Natural killer cell (primary cell): ENCODE data around the gene FLRT1. TPM values are rescaled to one million over a fixed set of nuclear protein-coding genes. Genes with fewer than 3 reads are reported as not detected.

Source experiments
- ATAC-seq, 3 donors: fragments of 150-1000 bp in 2 of 3; fragments of 200-7000 bp in 1 of 3; cut with Tn5 transposase; 1 replicate in 1 of 3; 2 replicates in 2 of 3; pipeline ENCODE4 v1.10.0; 2021; ENCODE audit warnings: mild to moderate bottlenecking in 2 of 3, moderate library complexity in 2 of 3
- DNase-seq, 2 donors: peaks; one replicate each; pipeline versions ENCODE4 v3.0.0 to v3.0.0-alpha.2; 2013 to 2021; ENCODE audit warnings: mixed read lengths in 1 of 2
- H3K27ac ChIP-seq: one replicate; pipeline ENCODE4 v1.5.1; 2013; ENCODE audit warnings: mild to moderate bottlenecking, low read length
- H3K27me3 ChIP-seq: one replicate; pipeline ENCODE4 v1.6.1; 2013; ENCODE audit warnings: low read length; ENCODE audit not compliant: control insufficient read depth, insufficient read depth
- H3K36me3 ChIP-seq: one replicate; pipeline ENCODE4 v1.6.1; 2013; ENCODE audit warnings: low read length; ENCODE audit not compliant: control insufficient read depth, insufficient read depth
- H3K4me1 ChIP-seq: one replicate; pipeline ENCODE4 v1.6.1; 2013; ENCODE audit warnings: low read length; ENCODE audit not compliant: control insufficient read depth, insufficient read depth
- H3K4me3 ChIP-seq: one replicate; pipeline ENCODE4 v1.5.1; 2013; ENCODE audit warnings: low read length
- H3K9me3 ChIP-seq: one replicate; pipeline ENCODE4 v1.6.1; 2013; ENCODE audit warnings: low read length; ENCODE audit not compliant: control insufficient read depth, insufficient read depth
- H3K27ac Mint-ChIP-seq, 2 donors: one replicate each; pipeline ENCODE4 v1.8.0; 2022; ENCODE audit warnings: mild to moderate bottlenecking in 2 of 2, mixed read lengths in 2 of 2, moderate library complexity in 1 of 2
- H3K27me3 Mint-ChIP-seq, 2 donors: one replicate each; pipeline ENCODE4 v1.8.0; 2022; ENCODE audit warnings: low read depth in 2 of 2, mixed read lengths in 2 of 2
- H3K36me3 Mint-ChIP-seq: one replicate; pipeline ENCODE4 v1.8.0; 2022; ENCODE audit warnings: mixed read lengths
- H3K4me1 Mint-ChIP-seq, 2 donors: one replicate each; pipeline ENCODE4 v1.8.0; 2022; ENCODE audit warnings: mixed read lengths in 2 of 2
- H3K4me3 Mint-ChIP-seq: one replicate; pipeline ENCODE4 v1.8.0; 2022; ENCODE audit warnings: mild to moderate bottlenecking, moderate library complexity, mixed read lengths
- H3K9me3 Mint-ChIP-seq, 2 donors: one replicate each; pipeline ENCODE4 v1.8.0; 2022; ENCODE audit warnings: mixed read lengths in 2 of 2
- CTCF ChIP-seq: fragments of 200-600 bp; IDR thresholded peaks from one replicate; pipeline ENCODE4 v1.8.0; 2022; ENCODE audit warnings: antibody characterized with exemption
- WGBS: methylation state at CpG from one replicate; pipeline ENCODE4 v1.1.7; 2013; ENCODE audit warnings: missing lambda C conversion rate; ENCODE audit not compliant: insufficient coverage; 5-methylcytosine and 5-hydroxymethylcytosine counted together
- intact Hi-C: fragments of 100-400 bp; cut with micrococcal nuclease; formaldehyde crosslinking; loops from one replicate; pipeline ENCODE4 v1.14.2; 2022
- total RNA-seq, 4 donors: library from RNA; stranded (reverse); fragments of 120-200 nt in 1 of 4; gene quantifications; one replicate each; pipeline versions ENCODE4 v1.2.3 to v1.2.4, GENCODE V29; 2013 to 2022

FLRT1 gene
- total RNA-seq, 3 donors from 2014 or later (not counting 1 experiment from before 2014, with no cell fraction given), result not detected

- intact Hi-C loops, result no loop called here
- Mint-ChIP-seq H3K36me3 (no peaks in the 10 kb centered on the region), H3K4me3 (no peak overlapping the region), H3K4me1 (no peaks in the 10 kb centered on the region), H3K9me3 (no peaks in the 10 kb centered on the region), H3K27me3 (no peaks in the 10 kb centered on the region), H3K27ac (no peak overlapping the region)
- no peaks in the 10 kb centered on the region for H3K4me1 ChIP-seq
- 90% methylated on average over 19 of the region's 19 CpGs for WGBS
- no peaks in the 10 kb centered on the region for H3K27me3 ChIP-seq
- TF ChIP-seq CTCF, result no peak
- H3K27ac ChIP-seq, result no peak overlapping the region
- H3K36me3 ChIP-seq, result no peaks in the 10 kb centered on the region
- H3K4me3 ChIP-seq, result no peak overlapping the region
- DNase-seq, result no peak
- no peak for ATAC-seq
- H3K9me3 ChIP-seq, result no peaks in the 10 kb centered on the region
Measured at GRCh38 chr11:64051297-64051696, 15.6 kb downstream of the FLRT1 start.

DNA sequence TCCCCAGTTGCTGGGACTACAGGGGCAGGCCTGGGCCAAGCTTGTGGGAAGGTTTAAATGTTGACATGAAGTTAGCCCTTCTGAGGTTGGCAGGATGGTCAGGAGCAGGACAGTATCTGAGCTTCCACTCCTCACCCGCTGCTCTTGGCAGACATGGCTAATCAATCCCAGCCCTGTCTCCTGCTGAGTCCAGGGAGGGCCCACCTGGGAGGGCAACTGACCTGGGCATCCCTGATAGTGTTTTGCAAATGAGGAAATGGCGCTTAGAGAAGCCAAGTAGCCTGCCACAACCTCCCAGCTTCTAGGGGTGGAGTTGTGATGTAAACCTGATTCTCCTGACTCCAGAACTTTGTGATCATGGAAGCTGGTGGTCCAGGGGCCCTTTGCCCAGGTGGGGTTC, 16.7 kb downstream of the FLRT1 start:
- WGBS, result 100% methylated on average over 2 of the region's 2 CpGs

DNA sequence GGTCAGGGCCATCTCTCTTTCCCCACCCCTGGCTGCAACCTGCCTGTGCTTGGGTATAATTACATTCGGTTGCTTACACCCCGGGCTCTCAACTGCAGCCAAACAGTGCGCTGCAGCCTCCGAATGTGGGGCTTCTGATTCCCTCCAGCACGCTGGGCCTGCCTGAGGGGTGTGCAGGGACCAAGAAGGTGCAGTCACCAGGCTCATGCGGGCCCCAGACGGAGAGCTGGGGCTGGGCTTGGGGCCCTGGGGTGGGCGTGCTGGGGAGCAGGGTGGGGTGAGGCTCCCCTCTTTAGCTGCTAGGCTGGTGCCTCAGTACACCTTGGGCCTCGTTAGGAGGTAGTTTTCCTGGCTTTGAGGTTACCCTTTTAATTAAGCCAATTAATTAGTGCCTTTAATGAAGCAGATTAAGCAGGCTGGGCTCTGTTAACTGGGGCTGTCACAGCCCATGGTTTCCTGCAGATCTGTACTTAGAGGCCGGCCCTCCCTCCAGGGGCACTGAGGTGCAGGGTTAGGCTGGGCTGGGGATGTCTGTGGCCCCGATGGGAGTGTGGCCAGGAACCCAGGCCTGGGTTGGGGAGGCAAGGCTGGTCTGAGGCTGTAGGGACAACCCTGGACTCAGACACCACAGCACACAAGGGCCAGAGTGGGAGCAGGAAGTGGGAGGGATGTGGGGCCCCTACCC, 17.3 kb downstream of the FLRT1 start:
- Histone ChIP-seq H3K27ac (no peak overlapping the region), H3K36me3 (no peaks in the 10 kb centered on the region), H3K27me3 (no peaks in the 10 kb centered on the region), H3K4me3 (no peak overlapping the region), H3K4me1 (no peaks in the 10 kb centered on the region), H3K9me3 (no peaks in the 10 kb centered on the region)
- WGBS, result 90% methylated on average over 11 of the region's 11 CpGs
- DNase-seq (no peak), ATAC-seq (no peak)
- Mint-ChIP-seq H3K27me3 (no peaks in the 10 kb centered on the region), H3K36me3 (no peaks in the 10 kb centered on the region), H3K9me3 (no peaks in the 10 kb centered on the region), H3K27ac (no peak overlapping the region), H3K4me1 (no peaks in the 10 kb centered on the region), H3K4me3 (no peak overlapping the region)
- intact Hi-C loops, result no loop called here
- TF ChIP-seq CTCF, result no peak

More for the DNA sequence above, 16.7 kb downstream of the FLRT1 start:
- Mint-ChIP-seq H3K27me3 (no peaks in the 10 kb centered on the region), H3K27ac (no peak overlapping the region), H3K4me1 (no peaks in the 10 kb centered on the region), H3K36me3 (no peaks in the 10 kb centered on the region), H3K9me3 (no peaks in the 10 kb centered on the region), H3K4me3 (no peak overlapping the region)
- ATAC-seq (no peak), DNase-seq (no peak)
- Histone ChIP-seq H3K27me3 (no peaks in the 10 kb centered on the region), H3K4me3 (no peak overlapping the region), H3K4me1 (no peaks in the 10 kb centered on the region), H3K36me3 (no peaks in the 10 kb centered on the region), H3K9me3 (no peaks in the 10 kb centered on the region), H3K27ac (no peak overlapping the region)
- no peak for TF ChIP-seq CTCF
- intact Hi-C loops, result no loop called here

- intact Hi-C loops, result no loop called here
- Histone ChIP-seq H3K4me1 (no peaks in the 10 kb centered on the region), H3K36me3 (no peaks in the 10 kb centered on the region), H3K9me3 (no peaks in the 10 kb centered on the region), H3K27ac (no peak overlapping the region), H3K4me3 (no peak overlapping the region), H3K27me3 (no peaks in the 10 kb centered on the region)
- Mint-ChIP-seq H3K27ac (no peak overlapping the region), H3K36me3 (no peaks in the 10 kb centered on the region), H3K27me3 (no peaks in the 10 kb centered on the region), H3K4me3 (no peak overlapping the region), H3K9me3 (no peaks in the 10 kb centered on the region), H3K4me1 (no peaks in the 10 kb centered on the region)
- 87% methylated on average over 15 of the region's 15 CpGs for WGBS
- ATAC-seq, result no peak
- no peak for DNase-seq
- no peak for TF ChIP-seq CTCF
Measured at GRCh38 chr11:64053699-64054098, 18.0 kb downstream of the FLRT1 start.
